Measurements from ENCODE around the gene JMJD6.

The JMJD6 gene

GRCh38 chr17:76737082-76737675, 10.8 kb upstream of the JMJD6 start, which contains the start of gene SRSF2:
SRSF2 (minus strand) TSS chr17:76737331; CDS start chr17:76737160, 171 bp downstream.
- peak within 1 kb of the TSS; percentile 93 for H3K4me3 ChIP-seq (ENCODE audit: low read depth, low read length)
- in situ Hi-C loops (cut with HindIII; ENCODE audit: low sequenced_read_pairs): loop anchor here (25.0 kb wide), 1 partner anchor 175 kb away; a partner anchor contains a TSS
- peak; percentile 96 for DNase-seq (ENCODE audit: low read depth)
- no peak for TF ChIP-seq CTCF (IDR thresholded peaks at IDR 0.05; ENCODE audit: low read depth, low read length, missing control alignments)

- no peak for DNase-seq (ENCODE audit: low read depth)
- H3K4me3 ChIP-seq (ENCODE audit: low read depth, low read length): peak overlapping the region; percentile 93
- in situ Hi-C loops (cut with HindIII; ENCODE audit: low sequenced_read_pairs): loop anchor here (25.0 kb wide), 1 partner anchor 174 kb away; a partner anchor contains a TSS
- TF ChIP-seq CTCF (IDR thresholded peaks at IDR 0.05; ENCODE audit: low read depth, low read length, missing control alignments): peak; percentile 18
Measured at GRCh38 chr17:76736349-76737081, 10.1 kb upstream of the JMJD6 start.

- TF ChIP-seq CTCF (IDR thresholded peaks at IDR 0.05; ENCODE audit: low read depth, low read length, missing control alignments): no peak
- in situ Hi-C loops (cut with HindIII; ENCODE audit: low sequenced_read_pairs): loop anchor here (25.0 kb wide), 1 partner anchor 173 kb away; a partner anchor contains a TSS
- H3K4me3 ChIP-seq (ENCODE audit: low read depth, low read length): peak overlapping the region; percentile 93
- no peak for DNase-seq (ENCODE audit: low read depth)
Measured at GRCh38 chr17:76735586-76736348, 9.4 kb upstream of the JMJD6 start.

- in situ Hi-C loops (cut with HindIII; ENCODE audit: low sequenced_read_pairs): loop anchor here (25.0 kb wide), 1 partner anchor 173 kb away; a partner anchor contains a TSS
- no peak for TF ChIP-seq CTCF (IDR thresholded peaks at IDR 0.05; ENCODE audit: low read depth, low read length, missing control alignments)
- peak overlapping the region; percentile 93 for H3K4me3 ChIP-seq (ENCODE audit: low read depth, low read length)
- no peak for DNase-seq (ENCODE audit: low read depth)
Measured at GRCh38 chr17:76735006-76735405, 8.6 kb upstream of the JMJD6 start.

- peak overlapping the region; percentile 93 for H3K4me3 ChIP-seq (ENCODE audit: low read depth, low read length)
- in situ Hi-C loops (cut with HindIII; ENCODE audit: low sequenced_read_pairs): loop anchor here (25.0 kb wide), 1 partner anchor 172 kb away; a partner anchor contains a TSS
- no peak for DNase-seq (ENCODE audit: low read depth)
- no peak for TF ChIP-seq CTCF (IDR thresholded peaks at IDR 0.05; ENCODE audit: low read depth, low read length, missing control alignments)
Measured at GRCh38 chr17:76734080-76734840, 7.9 kb upstream of the JMJD6 start.

GRCh38 chr17:76733618-76733957, 7.2 kb upstream of the JMJD6 start:
- no peak for DNase-seq (ENCODE audit: low read depth)
- no peak overlapping the region for H3K4me3 ChIP-seq (ENCODE audit: low read depth, low read length)
- in situ Hi-C loops (cut with HindIII; ENCODE audit: low sequenced_read_pairs): loop anchor here (25.0 kb wide), 1 partner anchor 171 kb away; a partner anchor contains a TSS
- TF ChIP-seq CTCF (IDR thresholded peaks at IDR 0.05; ENCODE audit: low read depth, low read length, missing control alignments): no peak

Measured in astrocyte of the cerebellum (primary cell).